Hair follicle dermal papilla cell (primary cell): ENCODE data around the gene FRMD4A. TPM values are rescaled to one million over a fixed set of nuclear protein-coding genes. Genes with fewer than 3 reads are reported as not detected.

Source experiments
- small RNA-seq: library from RNA; depleted of rRNA; stranded (forward); fragments of <200 nt; gene quantifications from one replicate; pipeline ENCODE3, GENCODE V24; 2012
- total RNA-seq: library from RNA; depleted of rRNA; stranded (reverse); fragments of >200 nt; gene quantifications from 2 replicates; pipeline ENCODE4 v1.2.3, GENCODE V29; 2012

The FRMD4A gene
- 12.1 and 20.3 TPM in 2 replicates for total RNA-seq

DNA sequence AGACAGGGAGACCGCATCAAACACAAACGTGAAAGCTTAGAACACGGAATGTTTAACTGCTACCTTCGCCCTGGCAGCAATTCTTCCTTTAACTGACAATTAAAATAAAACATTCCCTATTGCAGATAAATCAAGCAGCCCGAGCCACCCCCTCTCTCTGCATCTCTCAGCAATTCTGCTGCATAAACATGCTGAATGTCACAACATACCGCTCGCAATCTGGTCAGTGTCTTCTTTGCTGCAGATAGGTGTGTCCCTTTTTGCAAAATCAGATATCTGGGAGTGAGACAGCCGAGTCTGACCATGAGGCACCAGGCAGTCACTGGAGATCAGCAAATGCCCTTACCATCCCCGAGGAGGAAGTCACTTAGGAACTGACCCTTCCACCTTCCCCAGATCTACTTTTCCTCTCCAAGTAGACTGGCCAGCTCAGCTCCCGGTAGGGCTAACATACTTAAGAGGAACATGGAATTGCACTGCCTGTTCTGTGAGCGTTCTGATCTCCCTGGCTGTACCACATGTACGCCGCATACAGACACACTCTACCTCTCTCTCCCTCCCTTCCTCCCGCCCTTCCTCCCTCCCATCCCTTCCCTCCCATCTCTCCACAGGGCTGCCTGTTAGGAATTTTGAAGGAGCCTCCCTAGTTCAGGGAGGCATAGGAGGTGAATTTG, at the start of gene FRMD4A:
FRMD4A (minus strand) TSS at position 537 of the 674 bp plus-strand sequence.

Small RNAs within 50 kb of the gene (small RNA-seq; reads per million reads assigned to genes)
- not detected for gene RNA5SP301
